K562 (cell line): ENCODE measurements around the gene TREX2. TPM values are rescaled to one million over a fixed set of nuclear protein-coding genes. Genes with fewer than 3 reads are reported as not detected.
"Not testable (repeated sequence)": the region's sequence is repeated elsewhere in the genome, so short reads cannot be mapped to it uniquely, and the experiment has no call there.

ENCODE experiments used
- ATAC-seq: fragments of 200-7000 bp; cut with Tn5 transposase; 3 replicates; pipeline ENCODE4 v1.9.1; 2020; ENCODE audit warnings: moderate library complexity
- BruUV-seq: library from RNA; stranded (reverse); fragments of 400-500 nt; replicated peaks from 2 replicates; lab custom pipeline; 2021; lab: Mats Ljungman, UMichigan
- CTCF ChIA-PET: fragments of 300-600 bp; formaldehyde crosslinking; extraction: SDS; loops from one replicate; lab custom pipeline; 2021; ENCODE audit warnings: low intra/inter-chr PET ratio; lab: Yijun Ruan, JAX
- POLR2A ChIA-PET: fragments of 300-600, 350-650 bp; sonication (Branson Sonifier 250); formaldehyde crosslinking; extraction: SDS; loops from one replicate; lab custom pipeline; 2021; ENCODE audit warnings: antibody characterized with exemption, inconsistent platforms; lab: Yijun Ruan, JAX
- DNase-seq, 4 experiments: peaks; one replicate each; pipeline versions ENCODE4 v3.0.0 to v3.0.0-alpha.2; 2011 to 2018; ENCODE audit warnings: low spot score in 3 of 4, mixed read lengths in 3 of 4; ENCODE audit errors: extremely low read depth in 1 of 4
- FAIRE-seq: peaks from 2 replicates; lab custom pipeline; 2011; peaks lifted over from hg19 to GRCh38; lab: Jason Lieb, UNC
- H2AFZ ChIP-seq: 2 replicates; pipeline ENCODE4 v1.6.0; 2011; ENCODE audit warnings: low read depth, low read length, control low read depth, inconsistent platforms
- H3K27ac ChIP-seq: fragments of 200-600 bp; 3 replicates; pipeline ENCODE4 v1.8.0; 2011; ENCODE audit warnings: low read depth, mild to moderate bottlenecking, control low read depth, inconsistent platforms, low read length, moderate library complexity, mixed read lengths; ENCODE audit errors: extremely low read depth
- H3K27me3 ChIP-seq, 2 experiments: fragments of 300-600 bp in 1 of 2; 2 replicates in 1 of 2; 3 replicates in 1 of 2; pipeline versions ENCODE4 v1.6.0 to v1.8.0; 2011; ENCODE audit warnings: inconsistent platforms in 2 of 2, low read length in 2 of 2, mild to moderate bottlenecking in 1 of 2, mixed read lengths in 1 of 2, moderate library complexity in 1 of 2; ENCODE audit not compliant: control insufficient read depth in 2 of 2, insufficient read depth in 2 of 2
- H3K36me3 ChIP-seq: fragments of 300-600 bp; 3 replicates; pipeline ENCODE4 v1.8.0; 2011; ENCODE audit warnings: mild to moderate bottlenecking, low read length, inconsistent platforms; ENCODE audit not compliant: control insufficient read depth, insufficient read depth
- H3K4me1 ChIP-seq, 2 experiments: fragments of 200-600 bp in 1 of 2; replicated peaks in 1 of 2; 2 replicates in 1 of 2; 3 replicates in 1 of 2; pipeline versions ENCODE4 v1.5.1 to v1.8.0; 2011; ENCODE audit warnings: inconsistent platforms in 2 of 2, low read length in 2 of 2, mild to moderate bottlenecking in 1 of 2, mixed read lengths in 1 of 2, moderate library complexity in 1 of 2; ENCODE audit not compliant: control insufficient read depth in 2 of 2, insufficient read depth in 2 of 2
- H3K4me2 ChIP-seq: 2 replicates; pipeline ENCODE4 v1.6.1; 2011; ENCODE audit warnings: low read length, control low read depth, inconsistent platforms, mixed read lengths; ENCODE audit not compliant: insufficient read depth
- H3K4me3 ChIP-seq: fragments of 200-600 bp; sonication (generic), shearing (Covaris generic); 2 replicates; pipeline ENCODE4 v1.5.1; 2016; ENCODE audit warnings: control low read depth, inconsistent platforms
- H3K79me2 ChIP-seq: fragments of 200-600 bp; 3 replicates; pipeline ENCODE4 v1.8.0; 2011; ENCODE audit warnings: low read length, inconsistent platforms; ENCODE audit not compliant: control insufficient read depth, insufficient read depth
- H3K9ac ChIP-seq, 2 experiments: 2 replicates each; pipeline versions ENCODE4 v1.6.0 to v1.6.1; 2011; ENCODE audit warnings: low read depth in 2 of 2, low read length in 2 of 2, control low read depth in 1 of 2, inconsistent platforms in 1 of 2, mild to moderate bottlenecking in 1 of 2, mixed read lengths in 1 of 2; ENCODE audit not compliant: insufficient read depth in 1 of 2
- H3K9me1 ChIP-seq: one replicate; pipeline ENCODE4 v1.6.0; 2011; ENCODE audit warnings: inconsistent platforms, mild to moderate bottlenecking, low read length, moderate library complexity; ENCODE audit not compliant: control insufficient read depth, insufficient read depth
- H3K9me3 ChIP-seq: replicated peaks from 2 replicates; pipeline ENCODE4 v1.5.1; 2011; ENCODE audit warnings: low read depth, low read length, inconsistent platforms; ENCODE audit not compliant: control insufficient read depth, insufficient read depth
- H4K20me1 ChIP-seq: replicated peaks from 2 replicates; pipeline ENCODE4 v1.6.1; 2011; ENCODE audit warnings: low read length, inconsistent platforms, mixed read lengths; ENCODE audit not compliant: control insufficient read depth, insufficient read depth
- ATF3 ChIP-seq, 2 experiments: fragments of 450-650 bp in 1 of 2; sonication (generic) in 1 of 2; formaldehyde crosslinking in 1 of 2; IDR thresholded peaks in 1 of 2; conservative IDR thresholded peaks in 1 of 2; 2 replicates each; pipeline versions ENCODE4 v1.6.1 to v1.8.1; 2016 to 2023; ENCODE audit warnings: mild to moderate bottlenecking in 2 of 2, moderate library complexity in 2 of 2, inconsistent platforms in 1 of 2, missing genetic modification reagents in 1 of 2
- L3MBTL2 ChIP-seq: fragments of 450-650 bp; IDR thresholded peaks from 2 replicates; pipeline ENCODE4 v1.6.1; 2016; ENCODE audit warnings: mild to moderate bottlenecking, moderate library complexity
- POLR3A ChIP-seq: IDR thresholded peaks from 2 replicates; pipeline ENCODE4 v1.6.1; 2011; ENCODE audit warnings: borderline replicate concordance, mild to moderate bottlenecking, moderate library complexity; ENCODE audit not compliant: insufficient read length, insufficient read depth; ENCODE audit errors: extremely low read depth
- ZNF124 ChIP-seq: sonication (generic); formaldehyde crosslinking; IDR thresholded peaks from 2 replicates; pipeline ENCODE4 v1.8.1; 2022; ENCODE audit warnings: missing genetic modification reagents
- WGBS: fragments of 100-300 bp; shearing (Covaris generic); methylation state at CpG from one replicate; pipeline ENCODE4 v1.1.6; 2016; ENCODE audit warnings: low coverage, mixed read lengths; ENCODE audit not compliant: insufficient coverage; ENCODE audit errors: missing lambda C conversion rate; 5-methylcytosine and 5-hydroxymethylcytosine counted together
- in situ Hi-C: fragments of 300-500 bp; cut with MboI; formaldehyde crosslinking; loops from 4 replicates; pipeline ENCODE4 v1.15.0; 2018; ENCODE audit warnings: inconsistent platforms, mixed read lengths
- intact Hi-C: fragments of 100-400 bp; cut with micrococcal nuclease; formaldehyde crosslinking; loops from 2 replicates; pipeline ENCODE4 v1.14.2; 2022
- polyA plus RNA-seq, 8 experiments: library from polyadenylated mRNA; depleted of rRNA in 4 of 8; stranded (reverse) in 5 of 8; unstranded in 3 of 8; fragments of >200 nt; fragmentation: Nextera tagmentation in 2 of 8; fragmentation: Illumina TruSeq in 1 of 8; extraction: Ambion mirVana in 2 of 8; extraction: Trizol in 1 of 8; gene quantifications; 2 replicates each; pipeline versions ENCODE4 v1.2.1 to v1.2.3, GENCODE V29; 2011 to 2014; ENCODE audit warnings: inconsistent platforms in 1 of 8, missing spikeins in 1 of 8
- total RNA-seq, 7 experiments: library from RNA; depleted of rRNA in 6 of 7; stranded (reverse); fragments of >200 nt in 6 of 7; fragmentation: Illumina TruSeq in 2 of 7; extraction: Trizol in 2 of 7; gene quantifications; 2 replicates each; pipeline versions ENCODE4 v1.2.1 to v1.2.3, GENCODE V29; 2011 to 2021; ENCODE audit warnings: low replicate concordance in 1 of 7

Gene TREX2
- total and polyA plus RNA-seq, 9 of the 15 experiments (the other 6 are each of a cell fraction or from before 2014, with no cell fraction given), result 0.07 to 1.5 (median 0.33) TPM; not detected in 2

DNA sequence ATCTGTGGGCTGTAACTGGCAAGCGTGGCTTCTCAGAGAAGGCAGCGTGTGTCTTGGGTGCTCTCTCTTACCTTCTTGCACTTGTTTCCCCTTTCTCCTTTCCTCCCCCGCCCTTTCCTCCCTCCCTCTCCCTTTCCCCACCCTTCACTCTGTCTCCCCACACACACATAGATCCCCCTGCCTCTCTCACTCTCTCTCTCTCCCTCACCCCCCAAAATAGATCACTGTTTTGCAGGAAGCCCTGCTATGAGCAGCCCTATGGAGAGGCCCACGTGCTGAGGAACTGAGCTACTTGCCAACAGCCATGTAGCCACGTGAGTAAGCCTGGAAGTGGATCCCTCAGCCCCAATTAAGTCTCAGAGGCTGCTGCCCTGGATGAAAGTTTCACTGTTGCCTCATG, 40.4 kb downstream of the TREX2 start:
- no peaks in the 10 kb centered on the region for H3K9me3 ChIP-seq
- POLR2A ChIA-PET, result interaction anchor here (0.6 kb wide), 1 partner anchor 220 kb away, joined by 3 read pairs; no protein-coding TSS in a partner anchor
- no peaks in the 10 kb centered on the region for H3K27me3 ChIP-seq
- H3K4me2 ChIP-seq, result no peak overlapping the region
- WGBS, result 23% methylated on average over 4 of the region's 5 CpGs
- no peak for ATAC-seq
- H3K36me3 ChIP-seq, result no peaks in the 10 kb centered on the region
- H3K9me1 ChIP-seq, result no peaks in the 10 kb centered on the region
- CTCF ChIA-PET, result no interaction called here
- DNase-seq, result no peak
- no peaks in the 10 kb centered on the region for H3K79me2 ChIP-seq
- no peak for FAIRE-seq
- peaks cover 4 to 29% of the 10 kb centered on the region in 2 experiments; a peak in 4 of 5 replicates for H3K4me1 ChIP-seq
- peak overlapping the region; percentile 44 for H2AFZ ChIP-seq
- H3K4me3 ChIP-seq, result no peak overlapping the region
- intact Hi-C loops (no loop called here), in situ Hi-C loops (no loop called here)
- H4K20me1 ChIP-seq, result no peaks in the 10 kb centered on the region
- no peak overlapping the region for H3K27ac ChIP-seq
- BruUV-seq, result no TSS peak
- H3K9ac ChIP-seq, result no peak overlapping the region
- TF ChIP-seq L3MBTL2 (0 out of 2 replicates have a peak, but pooled peaks have one; percentile 16), ZNF124 (CRISPR knock-in tag) (no peak), POLR3A (no peak)

- H3K27me3 ChIP-seq; ATAC-seq; H3K9me3 ChIP-seq; BruUV-seq; H3K27ac ChIP-seq; FAIRE-seq; H3K36me3 ChIP-seq; H3K4me3 ChIP-seq; DNase-seq; H3K79me2 ChIP-seq; H2AFZ ChIP-seq; POLR2A ChIA-PET; in situ Hi-C loops; H3K9ac ChIP-seq; H3K4me2 ChIP-seq; H3K9me1 ChIP-seq; CTCF ChIA-PET; H4K20me1 ChIP-seq; TF ChIP-seq ATF3 (CRISPR knock-in tag; conservative IDR thresholded peaks at IDR 0.05): not testable (repeated sequence)
- peaks cover 4 to 23% of the 10 kb centered on the region in 2 experiments; a peak in 4 of 5 replicates for H3K4me1 ChIP-seq
- TF ChIP-seq ATF3 (IDR thresholded peaks at IDR 0.05), result 0 out of 2 replicates have a peak, but pooled peaks have one; percentile 9
- intact Hi-C loops, result loop anchor here (5.0 kb wide), 1 partner anchor 33 kb away; no protein-coding TSS in a partner anchor
- WGBS, result 27% methylated on average over 2 of the region's 5 CpGs
Observed at GRCh38 chrX:153404333-153404732, 41.5 kb downstream of the TREX2 start.
